ENCODE measurements around the gene ATRNL1. TPM values are rescaled to one million over a fixed set of nuclear protein-coding genes. Genes with fewer than 3 reads are reported as not detected.

ATRNL1 gene
- polyA plus RNA-seq, 3 donors = not detected

- Histone ChIP-seq H3K9me3 (replicated peaks in 1 of 2; ENCODE audit: control insufficient read depth in 1 of 2, insufficient read depth in 1 of 2, low read length in 2 of 2) (no peaks in the 10 kb centered on the region), H3K27ac (ENCODE audit: low read depth in 1 of 2, low read length in 2 of 2) (no peak overlapping the region), H3K4me1 (ENCODE audit: control insufficient read depth in 1 of 2, insufficient read depth in 2 of 2, low read length in 2 of 2) (no peaks in the 10 kb centered on the region), H3K79me2 (ENCODE audit: insufficient read depth, low read length) (no peaks in the 10 kb centered on the region), H2AFZ (ENCODE audit: insufficient read depth, low read depth, low read length, poor library complexity, severe bottlenecking) (no peak overlapping the region), H3K4me3 (replicated peaks in 1 of 3; ENCODE audit: low read depth in 2 of 3, low read length in 3 of 3) (no peak overlapping the region), H3K27me3 (ENCODE audit: control insufficient read depth in 2 of 2, insufficient read depth in 2 of 2, low read length in 2 of 2) (no peaks in the 10 kb centered on the region), H3K36me3 (replicated peaks in 1 of 2; ENCODE audit: control insufficient read depth in 1 of 2, insufficient read depth in 2 of 2, low read length in 2 of 2) (no peaks in the 10 kb centered on the region), H3K4me2 (replicated peaks; ENCODE audit: extremely low read depth, low read length, poor library complexity, severe bottlenecking) (no peak overlapping the region), H3K9ac (ENCODE audit: insufficient read depth, low read length, poor library complexity, severe bottlenecking) (no peak overlapping the region), H4K20me1 (ENCODE audit: insufficient read depth, low read length) (no peaks in the 10 kb centered on the region)
- no peak for DNase-seq
- Mint-ChIP-seq H3K4me1 (no peaks in the 10 kb centered on the region), H3K4me3 (no peak overlapping the region), H3K9me3 (peaks cover 2 to 22% (median 6%) of the 10 kb centered on the region in 7 donors), H3K27me3 (ENCODE audit: low read depth in 3 of 3) (peaks cover 0 to 3% (median 3%) of the 10 kb centered on the region in 3 donors), H3K36me3 (no peaks in the 10 kb centered on the region), H3K27ac (no peak overlapping the region)
- TF ChIP-seq, protein P1, sequence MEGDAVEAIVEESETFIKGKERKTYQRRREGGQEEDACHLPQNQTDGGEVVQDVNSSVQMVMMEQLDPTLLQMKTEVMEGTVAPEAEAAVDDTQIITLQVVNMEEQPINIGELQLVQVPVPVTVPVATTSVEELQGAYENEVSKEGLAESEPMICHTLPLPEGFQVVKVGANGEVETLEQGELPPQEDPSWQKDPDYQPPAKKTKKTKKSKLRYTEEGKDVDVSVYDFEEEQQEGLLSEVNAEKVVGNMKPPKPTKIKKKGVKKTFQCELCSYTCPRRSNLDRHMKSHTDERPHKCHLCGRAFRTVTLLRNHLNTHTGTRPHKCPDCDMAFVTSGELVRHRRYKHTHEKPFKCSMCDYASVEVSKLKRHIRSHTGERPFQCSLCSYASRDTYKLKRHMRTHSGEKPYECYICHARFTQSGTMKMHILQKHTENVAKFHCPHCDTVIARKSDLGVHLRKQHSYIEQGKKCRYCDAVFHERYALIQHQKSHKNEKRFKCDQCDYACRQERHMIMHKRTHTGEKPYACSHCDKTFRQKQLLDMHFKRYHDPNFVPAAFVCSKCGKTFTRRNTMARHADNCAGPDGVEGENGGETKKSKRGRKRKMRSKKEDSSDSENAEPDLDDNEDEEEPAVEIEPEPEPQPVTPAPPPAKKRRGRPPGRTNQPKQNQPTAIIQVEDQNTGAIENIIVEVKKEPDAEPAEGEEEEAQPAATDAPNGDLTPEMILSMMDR (IDR thresholded peaks at IDR 0.05) = no peak
- intact Hi-C loops (cut with micrococcal nuclease) = no loop called here
- WGBS (ENCODE audit: insufficient coverage) = 60% methylated on average over 2 of the region's 4 CpGs
These were observed 881.2 kb downstream of the ATRNL1 start for GRCh38 chr10:115974351-115974750.

DNA sequence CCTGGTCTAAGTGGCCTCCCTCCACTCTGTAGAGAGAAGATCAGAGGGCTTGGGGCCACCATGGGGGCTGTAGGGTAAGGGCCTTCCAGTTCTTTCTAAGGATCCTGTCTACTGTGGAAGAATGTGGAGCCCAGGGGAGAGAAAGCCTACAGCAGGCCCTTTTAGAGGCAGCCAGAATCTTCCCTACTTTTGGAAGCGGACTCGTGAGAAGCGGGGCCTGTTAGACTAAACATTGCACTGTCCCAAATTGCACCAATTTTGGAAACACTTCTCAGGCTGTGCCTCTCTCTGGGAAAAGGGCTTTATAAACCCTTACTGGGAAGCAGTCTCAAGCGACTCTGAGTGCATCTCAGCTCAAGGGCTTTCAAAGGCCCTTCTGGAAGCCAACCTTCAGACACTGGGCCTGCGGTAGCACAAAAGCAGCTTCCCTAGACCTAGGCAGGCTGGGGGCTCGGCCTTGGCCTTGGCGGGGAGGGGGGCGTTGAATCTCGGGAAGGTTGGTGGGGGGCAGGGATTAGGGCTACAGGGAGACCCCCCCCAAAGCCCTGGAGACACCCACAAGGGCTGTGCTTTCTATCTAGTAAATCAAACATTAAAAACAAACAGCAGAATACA is 881.8 kb downstream of the ATRNL1 start:
- no peaks in the 10 kb centered on the region for H3K27me3 ChIP-seq (ENCODE audit: control insufficient read depth in 2 of 2, insufficient read depth in 2 of 2, low read length in 2 of 2)

More for the DNA sequence above, 881.8 kb downstream of the ATRNL1 start:
- intact Hi-C loops (cut with micrococcal nuclease) = no loop called here
- Mint-ChIP-seq H3K27me3 (ENCODE audit: low read depth in 3 of 3) (peaks cover 0 to 3% (median 3%) of the 10 kb centered on the region in 3 donors), H3K4me3 (no peak overlapping the region), H3K4me1 (no peaks in the 10 kb centered on the region), H3K9me3 (peaks cover 2 to 22% (median 6%) of the 10 kb centered on the region in 7 donors), H3K27ac (no peak overlapping the region), H3K36me3 (no peaks in the 10 kb centered on the region)
- H3K36me3 ChIP-seq (replicated peaks in 1 of 2; ENCODE audit: control insufficient read depth in 1 of 2, insufficient read depth in 2 of 2, low read length in 2 of 2) = no peaks in the 10 kb centered on the region
- 93% methylated on average over 5 of the region's 9 CpGs for WGBS (ENCODE audit: insufficient coverage)
- no peak overlapping the region for H2AFZ ChIP-seq (ENCODE audit: insufficient read depth, low read depth, low read length, poor library complexity, severe bottlenecking)
- H3K4me3 ChIP-seq (replicated peaks in 1 of 3; ENCODE audit: low read depth in 2 of 3, low read length in 3 of 3) = no peak overlapping the region
- no peaks in the 10 kb centered on the region for H4K20me1 ChIP-seq (ENCODE audit: insufficient read depth, low read length)
- no peaks in the 10 kb centered on the region for H3K4me1 ChIP-seq (ENCODE audit: control insufficient read depth in 1 of 2, insufficient read depth in 2 of 2, low read length in 2 of 2)
- no peaks in the 10 kb centered on the region for H3K9me3 ChIP-seq (replicated peaks in 1 of 2; ENCODE audit: control insufficient read depth in 1 of 2, insufficient read depth in 1 of 2, low read length in 2 of 2)
- no peak for DNase-seq
- TF ChIP-seq, protein P1 (IDR thresholded peaks at IDR 0.05) = no peak
- H3K9ac ChIP-seq (ENCODE audit: insufficient read depth, low read length, poor library complexity, severe bottlenecking) = no peak overlapping the region
- no peak overlapping the region for H3K4me2 ChIP-seq (replicated peaks; ENCODE audit: extremely low read depth, low read length, poor library complexity, severe bottlenecking)
- no peaks in the 10 kb centered on the region for H3K79me2 ChIP-seq (ENCODE audit: insufficient read depth, low read length)
- H3K27ac ChIP-seq (ENCODE audit: low read depth in 1 of 2, low read length in 2 of 2) = no peak overlapping the region

Measured in CD14-positive monocyte (primary cell).